Measurements from ENCODE around the gene ETFA.
"Not testable (repeated sequence)": the region's sequence is repeated elsewhere in the genome, so short reads cannot be mapped to it uniquely, and the experiment has no call there.

The ETFA gene

GRCh38 chr15:76324066-76324465 lies 12.8 kb upstream of the ETFA start:
- no peak for DNase-seq

- DNase-seq, result no peak
Measured at GRCh38 chr15:76321602-76322001, 10.3 kb upstream of the ETFA start.

GRCh38 chr15:76321171-76321570 lies 9.9 kb upstream of the ETFA start:
- DNase-seq, result no peak

GRCh38 chr15:76320012-76320411 lies 8.7 kb upstream of the ETFA start:
- no peak for DNase-seq

GRCh38 chr15:76313731-76314130 lies 2.5 kb upstream of the ETFA start:
- no peak for DNase-seq

- DNase-seq, result not testable (repeated sequence)
Measured at GRCh38 chr15:76313175-76313567, 1.9 kb upstream of the ETFA start.

GRCh38 chr15:76312540-76313174 lies 1.4 kb upstream of the ETFA start:
- no peak for DNase-seq

- DNase-seq, result no peak
Measured at GRCh38 chr15:76310475-76311099, 682 bp downstream of the ETFA start.

GRCh38 chr15:76309601-76310330 lies 1.5 kb downstream of the ETFA start:
- no peak for DNase-seq

- DNase-seq, result no peak
Measured at GRCh38 chr15:76303909-76304308, 7.4 kb downstream of the ETFA start.

- no peak for DNase-seq
Measured at GRCh38 chr15:76299786-76300185, 11.5 kb downstream of the ETFA start.

GRCh38 chr15:76298986-76299385 lies 12.3 kb downstream of the ETFA start:
- DNase-seq, result no peak

- not testable (repeated sequence) for DNase-seq
Measured at GRCh38 chr15:76297951-76298350, 13.3 kb downstream of the ETFA start.

GRCh38 chr15:76296849-76297248 lies 14.4 kb downstream of the ETFA start:
- no peak for DNase-seq

- DNase-seq, result not testable (repeated sequence)
Measured at GRCh38 chr15:76294463-76294862, 16.8 kb downstream of the ETFA start.

- DNase-seq, result no peak
Measured at GRCh38 chr15:76293361-76293760, 17.9 kb downstream of the ETFA start.

GRCh38 chr15:76289582-76289981 lies 21.7 kb downstream of the ETFA start:
- no peak for DNase-seq

- DNase-seq, result no peak
Measured at GRCh38 chr15:76286271-76286879, 24.9 kb downstream of the ETFA start.

- DNase-seq, result no peak
Measured at GRCh38 chr15:76285241-76285825, 25.9 kb downstream of the ETFA start.

- no peak for DNase-seq
Measured at GRCh38 chr15:76282465-76282864, 28.8 kb downstream of the ETFA start.

GRCh38 chr15:76278651-76279050 lies 32.6 kb downstream of the ETFA start:
- DNase-seq, result no peak

GRCh38 chr15:76274821-76275220 lies 36.4 kb downstream of the ETFA start:
- no peak for DNase-seq

GRCh38 chr15:76274226-76274625 lies 37.0 kb downstream of the ETFA start:
- DNase-seq, result no peak

All from GOT3 (cell line).